Endothelial cell of umbilical vein (primary cell): ENCODE data around the gene CNTF.

Source experiments
- EZH2 ChIP-seq: IDR thresholded peaks from 2 replicates; pipeline ENCODE4 v1.6.1; 2012; ENCODE audit warnings: borderline replicate concordance, low read depth, mild to moderate bottlenecking, moderate library complexity, low read length, inconsistent platforms; ENCODE audit not compliant: severe bottlenecking
- FOS ChIP-seq: IDR thresholded peaks from 2 replicates; pipeline ENCODE4 v1.6.1; 2011; ENCODE audit warnings: mild to moderate bottlenecking, low read length, moderate library complexity, borderline replicate concordance; ENCODE audit not compliant: insufficient read depth
- GATA2 ChIP-seq: IDR thresholded peaks from 2 replicates; pipeline ENCODE4 v1.7.0; 2011; ENCODE audit warnings: low read depth, mild to moderate bottlenecking, moderate library complexity, mixed read lengths, low read length; ENCODE audit not compliant: insufficient read length, insufficient read depth
- JUN ChIP-seq: IDR thresholded peaks from 2 replicates; pipeline ENCODE4 v1.6.1; 2011; ENCODE audit warnings: borderline replicate concordance, low read depth; ENCODE audit not compliant: insufficient read length, insufficient read depth
- MYC ChIP-seq: IDR thresholded peaks from one replicate; pipeline ENCODE4 v1.6.1; 2011; ENCODE audit warnings: mild to moderate bottlenecking, low read depth, low read length
- POLR2A ChIP-seq: IDR thresholded peaks from 2 replicates; pipeline ENCODE4 v1.6.1; 2012; ENCODE audit warnings: low read depth, mild to moderate bottlenecking, control low read depth, low read length
- POLR2AphosphoS5 ChIP-seq: IDR thresholded peaks from 2 replicates; pipeline ENCODE4 v1.6.1; 2012; ENCODE audit warnings: low read depth, mild to moderate bottlenecking, control low read depth, low read length, moderate library complexity; ENCODE audit not compliant: insufficient read depth
- TF ChIP-seq, protein P1 (sequence below), 2 donors: IDR thresholded peaks; 1 replicate in 1 of 2; 2 replicates in 1 of 2; pipeline ENCODE4 v1.5.1; 2011; ENCODE audit warnings: low read length in 2 of 2, mild to moderate bottlenecking in 2 of 2, moderate library complexity in 2 of 2, control low read depth in 1 of 2, inconsistent platforms in 1 of 2, low read depth in 1 of 2; ENCODE audit not compliant: insufficient read depth in 1 of 2; ENCODE audit errors: extremely low read depth in 1 of 2
- TF ChIP-seq, protein P2 (sequence below): IDR thresholded peaks from 2 replicates; pipeline ENCODE4 v1.6.1; 2011; ENCODE audit not compliant: insufficient read depth, insufficient read length

DNA sequence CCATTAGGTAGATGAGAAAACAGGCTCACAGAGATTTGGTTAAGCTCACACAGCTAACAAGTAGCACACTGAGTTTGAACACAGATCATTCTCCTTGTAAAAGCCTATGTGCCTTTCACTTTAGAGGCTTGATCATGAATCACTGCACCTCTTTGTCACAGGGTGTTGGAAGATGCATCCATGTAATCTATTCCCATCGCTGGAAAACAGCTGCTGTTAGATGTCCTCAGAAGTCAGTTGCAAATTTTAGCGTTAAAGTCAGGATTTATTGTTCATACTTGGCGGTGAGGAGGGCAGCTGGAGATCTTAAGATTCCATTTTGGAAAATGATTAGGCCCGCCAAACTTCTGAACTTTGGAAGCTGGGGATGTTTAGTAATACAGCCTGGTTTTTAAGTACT, 2.6 kb downstream of the CNTF start:
- TF ChIP-seq, protein P1, sequence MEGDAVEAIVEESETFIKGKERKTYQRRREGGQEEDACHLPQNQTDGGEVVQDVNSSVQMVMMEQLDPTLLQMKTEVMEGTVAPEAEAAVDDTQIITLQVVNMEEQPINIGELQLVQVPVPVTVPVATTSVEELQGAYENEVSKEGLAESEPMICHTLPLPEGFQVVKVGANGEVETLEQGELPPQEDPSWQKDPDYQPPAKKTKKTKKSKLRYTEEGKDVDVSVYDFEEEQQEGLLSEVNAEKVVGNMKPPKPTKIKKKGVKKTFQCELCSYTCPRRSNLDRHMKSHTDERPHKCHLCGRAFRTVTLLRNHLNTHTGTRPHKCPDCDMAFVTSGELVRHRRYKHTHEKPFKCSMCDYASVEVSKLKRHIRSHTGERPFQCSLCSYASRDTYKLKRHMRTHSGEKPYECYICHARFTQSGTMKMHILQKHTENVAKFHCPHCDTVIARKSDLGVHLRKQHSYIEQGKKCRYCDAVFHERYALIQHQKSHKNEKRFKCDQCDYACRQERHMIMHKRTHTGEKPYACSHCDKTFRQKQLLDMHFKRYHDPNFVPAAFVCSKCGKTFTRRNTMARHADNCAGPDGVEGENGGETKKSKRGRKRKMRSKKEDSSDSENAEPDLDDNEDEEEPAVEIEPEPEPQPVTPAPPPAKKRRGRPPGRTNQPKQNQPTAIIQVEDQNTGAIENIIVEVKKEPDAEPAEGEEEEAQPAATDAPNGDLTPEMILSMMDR (IDR thresholded peaks at IDR 0.05; ENCODE audit: extremely low read depth in 1 of 2, insufficient read depth in 1 of 2, low read depth in 1 of 2, low read length in 2 of 2) = no peak
- TF ChIP-seq POLR2A = no peak
- TF ChIP-seq, protein P2, sequence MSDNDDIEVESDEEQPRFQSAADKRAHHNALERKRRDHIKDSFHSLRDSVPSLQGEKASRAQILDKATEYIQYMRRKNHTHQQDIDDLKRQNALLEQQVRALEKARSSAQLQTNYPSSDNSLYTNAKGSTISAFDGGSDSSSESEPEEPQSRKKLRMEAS = no peak
- TF ChIP-seq POLR2AphosphoS5 = no peak
- no peak for TF ChIP-seq EZH2
- no peak for TF ChIP-seq MYC
- TF ChIP-seq GATA2 = no peak
- TF ChIP-seq FOS = no peak
- no peak for TF ChIP-seq JUN
